Stimulated activated CD8-positive, alpha-beta memory T cell treated with anti-CD3 and anti-CD28 coated beads, Interleukin-2, amount 100 ng/mL, for 1 hour (primary cell): ENCODE data around the gene CCT4.
"Not testable (repeated sequence)": the region's sequence is repeated elsewhere in the genome, so short reads cannot be mapped to it uniquely, and the experiment has no call there.

Experiments
- DNase-seq, 2 donors: peaks; one replicate each; pipeline ENCODE4 v3.0.0-alpha.2; 2020; ENCODE audit warnings: low read depth in 2 of 2

CCT4 gene

DNA sequence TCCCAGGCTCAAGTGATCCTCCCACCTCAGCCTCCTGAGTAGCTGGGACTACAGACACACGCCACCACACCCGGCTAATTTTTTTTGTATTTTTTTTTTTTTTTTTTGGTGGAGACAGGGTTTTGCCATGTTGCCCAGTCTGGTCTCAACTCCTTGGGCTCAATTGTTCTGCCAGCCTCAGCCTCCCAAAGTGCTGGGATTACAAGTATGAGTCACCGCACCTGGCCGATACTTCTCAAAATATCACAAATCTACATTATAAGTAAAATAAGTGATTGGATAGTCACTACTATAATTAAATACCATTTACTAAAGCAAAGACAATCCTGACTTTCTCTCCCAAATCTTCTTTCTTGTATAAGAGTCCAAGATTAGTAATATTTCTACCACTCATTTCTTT, 9.1 kb downstream of the CCT4 start:
- DNase-seq: not testable (repeated sequence)

DNA sequence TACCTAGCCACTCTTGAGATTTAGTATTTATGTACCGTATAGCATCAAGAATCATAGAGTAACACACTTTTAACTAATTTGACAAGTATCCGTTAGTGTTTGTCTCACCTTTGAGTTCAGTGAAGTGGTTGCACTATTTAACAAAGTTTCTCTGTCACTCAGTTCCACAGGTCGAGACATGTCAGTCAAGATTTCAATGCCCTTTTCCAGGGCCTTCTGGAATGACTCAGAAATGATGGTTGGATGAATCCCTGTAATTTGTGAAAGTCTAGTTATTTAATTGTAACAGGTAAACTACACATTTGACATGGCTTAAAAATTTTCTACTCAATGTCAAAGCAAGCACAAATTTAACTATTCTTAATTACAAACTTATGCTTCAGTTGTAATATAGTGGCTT, 9.7 kb downstream of the CCT4 start:
- DNase-seq: no peak

DNA sequence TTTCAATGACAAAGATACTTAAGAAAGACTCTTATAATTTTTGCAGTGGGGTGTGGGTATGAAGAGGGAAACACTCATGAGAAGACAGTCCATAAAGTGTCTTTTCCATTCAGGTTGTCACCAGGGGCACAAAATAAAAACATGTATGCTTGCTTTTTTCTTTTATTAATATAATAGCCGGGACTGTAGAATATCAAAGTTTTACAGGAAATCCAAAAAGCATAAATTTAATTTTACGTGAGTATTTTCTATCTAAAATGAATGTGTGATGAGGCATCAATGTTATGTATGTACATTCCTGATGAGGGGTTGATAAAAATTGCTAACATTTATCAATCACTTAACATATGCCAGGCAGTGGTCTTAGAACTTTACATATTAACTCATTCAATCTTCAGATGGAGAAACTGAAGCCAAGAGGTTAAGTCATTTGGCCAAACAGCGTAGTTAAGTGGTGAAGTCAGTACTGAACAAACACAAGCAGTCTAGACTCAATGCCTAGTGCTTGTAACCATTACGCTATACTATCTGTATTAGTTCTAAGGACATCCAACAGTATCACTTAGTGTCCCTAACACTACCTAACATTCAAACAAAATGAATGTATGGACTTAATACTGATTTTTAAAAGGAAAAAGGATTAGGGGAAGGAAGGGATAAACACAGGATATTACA, 10.7 kb downstream of the CCT4 start:
- DNase-seq: no peak

DNA sequence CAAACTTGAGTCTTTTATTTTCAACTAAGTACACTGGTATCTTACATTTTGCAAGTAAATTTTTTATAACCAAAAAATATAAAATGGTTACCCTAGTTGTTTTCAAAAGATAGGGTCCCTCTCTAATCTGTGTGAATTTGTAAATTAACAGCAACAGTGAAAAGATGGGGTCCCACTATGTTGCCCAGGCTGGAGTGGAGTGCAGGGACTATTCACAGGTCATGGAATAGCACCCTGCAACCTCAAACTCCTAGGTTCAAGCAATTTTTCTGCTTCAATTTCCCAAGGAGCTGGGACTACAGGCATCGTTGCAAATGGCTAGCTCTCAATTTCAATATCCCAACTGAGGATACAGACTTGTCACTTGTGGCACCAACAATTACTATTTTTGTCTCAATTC, 12.1 kb downstream of the CCT4 start:
- DNase-seq: no peak

DNA sequence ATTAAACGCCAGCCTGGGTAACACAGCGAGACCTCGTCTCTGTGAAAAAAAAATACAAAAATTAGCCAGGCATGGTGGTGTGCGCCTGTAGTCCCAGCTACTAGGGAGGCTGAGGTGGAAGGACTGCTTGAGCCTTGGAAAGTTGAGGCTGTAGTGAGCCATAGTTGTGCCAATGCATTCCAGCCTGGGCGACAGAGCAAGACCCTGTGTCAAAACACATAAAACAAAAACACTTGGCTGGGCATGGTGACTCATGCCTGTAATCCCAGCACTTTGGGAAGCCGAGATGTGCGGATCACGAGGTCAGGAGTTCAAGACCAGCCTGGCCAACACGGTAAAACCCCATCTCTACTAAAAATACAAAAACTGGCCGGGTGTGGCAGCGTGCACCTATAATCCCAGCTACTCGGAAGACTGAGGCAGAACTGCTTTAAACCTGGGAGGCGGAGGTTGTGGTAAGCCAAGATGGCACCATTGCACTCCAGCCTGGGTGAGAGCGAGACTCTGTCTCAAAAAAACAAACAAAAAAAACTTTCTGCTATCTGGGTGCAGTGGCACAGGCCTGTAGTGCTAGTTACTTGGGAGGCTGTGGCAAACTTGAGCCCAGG, 21.9 kb downstream of the CCT4 start:
- DNase-seq: not testable (repeated sequence)

GRCh38 chr2:61862085-61862484, 26.4 kb downstream of the CCT4 start:
- DNase-seq: no peak

GRCh38 chr2:61857224-61857623, 31.2 kb downstream of the CCT4 start:
- no peak for DNase-seq

- DNase-seq: no peak
Measured at GRCh38 chr2:61855318-61855613, 33.2 kb downstream of the CCT4 start.

- peak; percentile 66 to 75 for DNase-seq
Measured at GRCh38 chr2:61854564-61855317, 33.7 kb downstream of the CCT4 start.

- peak; percentile 49 to 53 for DNase-seq
Measured at GRCh38 chr2:61853847-61854563, 34.5 kb downstream of the CCT4 start, which contains the start of gene FAM161A. Gene FAM161A (minus strand): TSS chr2:61854060. CDS start chr2:61854041, 19 bp downstream.

GRCh38 chr2:61853086-61853846, 35.2 kb downstream of the CCT4 start:
- DNase-seq: no peak

DNA sequence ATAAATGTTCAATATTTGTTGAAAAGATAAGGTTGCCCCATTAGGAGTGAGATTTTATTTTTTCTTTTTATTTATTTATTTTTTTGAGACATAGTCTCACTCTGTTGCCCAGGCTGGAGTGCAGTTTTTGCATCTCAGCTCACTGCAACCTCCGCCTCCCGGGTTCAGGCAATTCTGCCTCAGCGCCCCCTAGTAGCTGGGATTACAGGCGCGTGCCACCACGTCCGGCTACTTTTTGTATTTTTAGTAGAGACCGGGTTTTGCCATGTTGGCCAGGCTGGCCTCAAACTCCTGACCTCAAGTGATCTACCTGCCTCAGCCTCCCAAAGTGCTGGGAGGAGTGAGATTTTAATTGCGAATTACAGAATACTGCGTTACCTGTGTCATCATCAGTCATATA, 37.2 kb downstream of the CCT4 start:
- DNase-seq: not testable (repeated sequence)

DNA sequence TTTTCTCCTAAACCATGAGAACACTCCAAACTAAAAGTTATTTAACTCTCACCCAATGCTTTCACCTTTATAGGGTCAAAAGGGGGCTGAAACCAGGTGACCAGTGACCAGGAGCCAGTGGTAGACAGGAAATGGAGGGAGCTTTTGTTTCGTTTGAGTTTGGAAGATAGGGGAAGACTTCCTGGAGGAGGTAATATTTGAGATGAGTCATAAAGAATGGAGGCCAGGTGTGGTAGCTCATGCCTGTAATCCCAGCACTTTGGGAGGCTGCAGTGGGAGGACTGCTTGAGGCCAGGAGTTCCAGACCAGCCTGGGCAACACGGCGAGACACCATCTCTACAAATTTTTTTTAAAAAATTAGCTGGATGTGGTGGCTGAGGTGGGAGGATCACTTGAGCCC, 43.1 kb downstream of the CCT4 start:
- no peak for DNase-seq

DNA sequence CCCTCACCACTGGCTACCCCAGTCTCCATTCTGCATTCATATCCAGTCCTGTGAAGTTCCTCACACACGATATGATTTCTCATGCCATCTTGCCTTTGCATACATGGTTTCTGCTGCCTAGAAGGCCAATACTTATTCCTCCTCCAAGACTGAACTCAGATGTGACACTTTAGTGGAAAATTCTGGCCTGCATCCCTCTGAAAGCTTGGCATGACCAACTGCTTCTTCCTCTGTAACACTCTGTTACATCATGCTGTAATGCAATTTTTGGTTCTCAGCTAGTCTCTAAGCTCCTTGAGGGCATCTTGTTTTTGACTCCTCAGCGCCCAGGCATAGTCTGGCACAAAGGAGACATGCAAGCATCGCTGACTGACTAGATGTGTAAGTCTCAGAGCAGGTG, 47.2 kb downstream of the CCT4 start:
- DNase-seq: no peak

GRCh38 chr2:61834893-61835292, 53.6 kb downstream of the CCT4 start:
- no peak for DNase-seq

- DNase-seq: no peak
Measured at GRCh38 chr2:61833971-61834370, 54.5 kb downstream of the CCT4 start.

DNA sequence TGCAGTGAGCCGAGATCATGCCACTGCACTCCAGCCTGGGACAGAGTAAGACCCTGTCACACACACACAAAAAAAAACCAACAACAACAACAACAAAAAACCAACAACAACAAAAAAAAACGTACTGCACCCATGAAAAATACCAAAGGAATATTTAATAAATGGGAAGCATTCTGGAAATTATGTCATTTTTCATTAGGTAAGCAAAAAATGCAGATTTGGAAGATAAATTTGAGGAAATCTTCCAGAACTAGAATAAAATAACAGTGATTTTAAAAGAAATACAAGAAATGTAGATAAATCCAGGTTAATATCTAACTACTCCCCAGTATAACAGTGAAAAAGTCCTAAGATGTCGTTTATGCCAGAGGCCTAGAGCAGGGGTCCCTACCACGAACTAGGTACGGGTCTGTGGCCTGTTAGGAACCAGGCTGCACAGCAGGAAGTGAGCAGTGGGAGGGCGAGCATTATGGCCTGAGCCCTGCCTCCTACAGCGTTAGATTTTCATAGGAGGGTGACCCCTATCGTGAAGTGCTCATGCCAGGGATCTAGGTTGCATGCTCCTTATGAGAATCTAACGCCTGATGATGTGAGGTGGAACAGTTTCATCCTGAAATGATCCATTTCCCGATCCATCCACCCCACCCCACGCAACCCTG, 56.1 kb downstream of the CCT4 start:
- DNase-seq: no peak

DNA sequence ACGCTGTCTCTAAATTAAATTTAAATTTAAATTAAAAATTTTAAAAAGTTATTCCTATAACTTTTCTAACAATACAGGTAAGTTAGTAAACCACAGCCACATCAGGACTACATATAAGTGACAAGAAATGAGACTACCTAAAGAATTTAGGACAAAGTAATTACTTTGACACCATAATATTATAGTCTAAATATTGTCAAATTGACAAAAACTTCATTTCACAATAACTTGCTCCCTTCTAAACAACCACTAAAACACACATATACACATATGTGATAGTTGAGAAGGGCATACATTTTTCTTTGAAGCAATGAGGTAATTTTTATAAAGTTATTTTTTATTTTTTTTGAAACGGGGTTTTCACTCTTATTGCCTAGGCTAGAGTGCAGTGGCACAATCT, 66.2 kb downstream of the CCT4 start:
- no peak for DNase-seq
